IPS DF 6.9 (cell line): ENCODE data around the gene FOXM1.
"Not testable (repeated sequence)": the region's sequence is repeated elsewhere in the genome, so short reads cannot be mapped to it uniquely, and the experiment has no call there.

ENCODE experiments used
- DNase-seq: peaks from one replicate; pipeline ENCODE4 v3.0.0-alpha.2; 2013; ENCODE audit warnings: low read depth, low spot score
- H3K27ac ChIP-seq: one replicate; pipeline ENCODE4 v1.5.1; 2013; ENCODE audit warnings: low read length, control low read depth
- H3K27me3 ChIP-seq: 2 replicates; pipeline ENCODE4 v1.6.1; 2013; ENCODE audit warnings: mild to moderate bottlenecking, low read length; ENCODE audit not compliant: control insufficient read depth, insufficient read depth
- H3K36me3 ChIP-seq: 2 replicates; pipeline ENCODE4 v1.6.1; 2013; ENCODE audit warnings: low read length; ENCODE audit not compliant: control insufficient read depth, insufficient read depth
- H3K4me1 ChIP-seq: 2 replicates; pipeline ENCODE4 v1.6.1; 2013; ENCODE audit warnings: low read length; ENCODE audit not compliant: control insufficient read depth, insufficient read depth
- H3K4me3 ChIP-seq: 2 replicates; pipeline ENCODE4 v1.5.1; 2013; ENCODE audit warnings: mild to moderate bottlenecking, low read length
- H3K9me3 ChIP-seq: 2 replicates; pipeline ENCODE4 v1.6.1; 2013; ENCODE audit warnings: low read length, inconsistent platforms; ENCODE audit not compliant: control insufficient read depth, insufficient read depth
- WGBS: extraction: QIAGEN DNeasy Blood & Tissue Kit; methylation state at CpG from one replicate; pipeline ENCODE4 v1.1.7; 2013; ENCODE audit warnings: mixed read lengths, missing lambda C conversion rate; ENCODE audit not compliant: insufficient read length, insufficient coverage; 5-methylcytosine and 5-hydroxymethylcytosine counted together

FOXM1 gene

GRCh38 chr12:2884810-2885209 is 7.8 kb upstream of the FOXM1 start:
- no CpG with 5 or more reads among the region's 2 CpGs for WGBS
- Histone ChIP-seq H3K27ac (no peak overlapping the region), H3K4me3 (no peak overlapping the region), H3K27me3 (no peaks in the 10 kb centered on the region), H3K4me1 (no peaks in the 10 kb centered on the region), H3K9me3 (no peaks in the 10 kb centered on the region), H3K36me3 (peaks cover 2% of the 10 kb centered on the region; the same call in 1 of the 2 replicates)
- no peak for DNase-seq

GRCh38 chr12:2879853-2880252 is 2.9 kb upstream of the FOXM1 start:
- Histone ChIP-seq H3K4me3 (no peak overlapping the region), H3K36me3 (no peaks in the 10 kb centered on the region), H3K27me3 (no peaks in the 10 kb centered on the region), H3K9me3 (no peaks in the 10 kb centered on the region), H3K4me1 (no peaks in the 10 kb centered on the region), H3K27ac (no peak overlapping the region)
- no CpG with 5 or more reads among the region's 3 CpGs for WGBS
- no peak for DNase-seq

DNA sequence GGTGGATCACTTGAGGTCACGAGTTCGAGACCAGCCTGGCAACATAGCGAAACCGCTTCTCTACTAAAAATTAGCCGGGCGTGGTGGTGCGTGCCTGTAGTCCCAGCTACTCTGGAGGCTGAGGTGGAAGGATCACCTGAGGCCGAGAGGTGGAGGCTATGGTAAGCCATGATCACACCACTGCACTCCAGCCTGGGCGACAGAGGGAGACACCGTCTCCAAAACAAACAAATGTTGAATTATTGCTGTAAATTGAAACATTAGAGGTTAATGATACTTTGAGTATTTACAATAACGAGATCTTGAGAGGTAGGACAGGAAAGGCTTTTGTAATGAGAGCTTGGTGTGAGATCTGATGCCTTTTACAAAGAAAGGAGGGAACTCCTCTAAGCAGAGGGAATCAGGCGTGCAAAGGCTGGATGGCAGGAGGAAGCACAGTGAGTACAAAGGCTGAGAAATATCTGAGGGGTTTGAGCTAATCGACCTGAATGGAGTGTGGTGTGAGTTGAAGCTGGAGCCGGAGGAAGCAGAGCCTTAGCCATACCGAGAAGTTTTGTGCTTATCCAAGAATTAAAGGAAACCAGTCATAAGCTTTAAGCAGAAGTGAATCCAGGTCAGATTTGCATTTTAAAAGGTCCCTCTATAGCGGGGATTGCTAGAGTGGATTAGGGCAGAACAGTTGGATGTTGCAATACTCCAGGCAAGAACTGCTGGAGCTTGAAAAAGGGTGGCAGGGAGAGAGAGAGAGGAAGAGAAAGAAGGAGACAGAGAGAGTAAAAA is 1.2 kb upstream of the FOXM1 start:
- no peak for DNase-seq
- WGBS: no CpG with 5 or more reads among the region's 16 CpGs
- Histone ChIP-seq H3K9me3 (no peaks in the 10 kb centered on the region), H3K27ac (no peak overlapping the region), H3K36me3 (peaks cover 8% of the 10 kb centered on the region), H3K4me3 (peak overlapping the region; percentile 95), H3K4me1 (no peaks in the 10 kb centered on the region), H3K27me3 (no peaks in the 10 kb centered on the region)

GRCh38 chr12:2876431-2877046 is 435 bp downstream of the FOXM1 start:
- no CpG with 5 or more reads among the region's 38 CpGs for WGBS
- H3K9me3 ChIP-seq: no peaks in the 10 kb centered on the region
- no peak for DNase-seq
- H3K4me1 ChIP-seq: no peaks in the 10 kb centered on the region
- H3K27me3 ChIP-seq: no peaks in the 10 kb centered on the region
- H3K27ac ChIP-seq: no peak overlapping the region
- peaks cover 13% of the 10 kb centered on the region for H3K36me3 ChIP-seq
- peak overlapping the region; percentile 95; the same call in 1 of the 2 replicates for H3K4me3 ChIP-seq

GRCh38 chr12:2868986-2869632 is 7.9 kb downstream of the FOXM1 start:
- no CpG with 5 or more reads among the region's 9 CpGs for WGBS
- peaks cover 42% of the 10 kb centered on the region for H3K36me3 ChIP-seq
- DNase-seq: not testable (repeated sequence)

DNA sequence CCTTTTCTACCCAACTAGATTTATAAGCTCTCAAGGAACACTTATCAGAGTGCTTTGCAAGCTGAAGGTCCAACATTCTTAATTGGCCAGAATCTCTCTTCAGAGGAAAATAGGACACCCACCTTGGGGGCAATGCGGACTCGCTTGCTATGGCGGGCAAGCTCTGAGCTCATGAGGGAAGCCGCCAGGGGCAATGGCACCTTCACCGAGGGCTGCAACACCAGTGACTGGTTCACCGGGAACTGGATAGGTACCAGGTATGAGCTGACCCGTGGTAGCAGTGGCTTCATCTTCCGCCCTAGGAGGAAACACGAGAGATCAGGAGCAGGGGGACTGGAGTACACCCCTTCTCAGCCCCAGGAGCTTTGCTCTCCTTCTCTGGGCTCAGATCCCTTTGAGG is 12.8 kb downstream of the FOXM1 start:
- no peak for DNase-seq
- no peak overlapping the region for H3K27ac ChIP-seq
- H3K27me3 ChIP-seq: no peaks in the 10 kb centered on the region
- H3K9me3 ChIP-seq: no peaks in the 10 kb centered on the region
- no peak overlapping the region for H3K4me3 ChIP-seq
- WGBS: no CpG with 5 or more reads among the region's 9 CpGs
- peaks cover 40% of the 10 kb centered on the region for H3K36me3 ChIP-seq
- H3K4me1 ChIP-seq: no peaks in the 10 kb centered on the region

More at GRCh38 chr12:2868986-2869632, 7.9 kb downstream of the FOXM1 start:
- not testable (repeated sequence) for H3K4me1 ChIP-seq, H3K4me3 ChIP-seq, H3K27me3 ChIP-seq, H3K9me3 ChIP-seq, H3K27ac ChIP-seq

DNA sequence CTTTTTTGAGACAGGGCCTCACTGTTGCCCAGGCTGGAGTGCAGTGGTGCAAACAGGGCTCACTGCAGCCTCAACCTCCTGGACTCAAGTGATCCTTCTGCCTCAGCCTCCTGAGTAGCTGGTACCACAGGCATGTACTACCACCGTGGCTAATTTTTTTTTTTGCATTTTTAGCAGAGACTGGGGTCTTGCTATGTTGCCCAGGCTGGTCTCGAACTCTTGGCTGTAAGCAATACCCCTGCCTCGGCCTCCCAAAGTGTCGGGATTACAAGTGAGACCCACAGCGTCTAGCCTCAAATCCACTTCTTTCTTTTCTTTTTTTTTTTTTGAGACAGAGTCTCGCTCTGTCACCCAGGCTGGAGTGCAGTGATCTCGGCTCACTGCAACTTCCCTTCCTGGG is 13.6 kb downstream of the FOXM1 start:
- H3K9me3 ChIP-seq, H3K4me1 ChIP-seq, H3K27me3 ChIP-seq, H3K4me3 ChIP-seq, H3K27ac ChIP-seq, DNase-seq: not testable (repeated sequence)
- no CpG with 5 or more reads among the region's 7 CpGs for WGBS
- H3K36me3 ChIP-seq: peaks cover 41% of the 10 kb centered on the region

DNA sequence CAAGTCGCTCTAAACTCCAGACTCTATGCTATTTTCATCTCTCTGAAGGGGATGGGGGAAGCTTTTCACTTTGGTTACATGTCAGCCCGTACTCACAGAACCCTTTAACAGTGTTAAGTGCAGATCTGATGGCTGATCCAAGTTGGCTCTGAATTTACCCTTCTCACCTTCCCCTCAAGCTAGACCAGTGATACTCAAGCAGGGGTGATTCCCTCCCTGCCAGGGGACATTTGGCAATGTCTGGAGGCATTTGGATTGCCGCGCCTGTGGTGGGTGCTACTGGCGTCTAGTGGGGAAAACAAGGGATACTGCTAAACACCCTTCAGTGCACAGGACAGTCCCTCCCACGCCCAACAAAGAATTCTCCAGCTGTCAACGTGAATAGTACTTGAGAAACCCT is 14.1 kb downstream of the FOXM1 start:
- Histone ChIP-seq H3K27ac (no peak overlapping the region), H3K36me3 (peaks cover 38% of the 10 kb centered on the region), H3K27me3 (no peaks in the 10 kb centered on the region), H3K9me3 (no peaks in the 10 kb centered on the region), H3K4me1 (no peaks in the 10 kb centered on the region), H3K4me3 (no peak overlapping the region)
- no peak for DNase-seq
- no CpG with 5 or more reads among the region's 7 CpGs for WGBS

DNA sequence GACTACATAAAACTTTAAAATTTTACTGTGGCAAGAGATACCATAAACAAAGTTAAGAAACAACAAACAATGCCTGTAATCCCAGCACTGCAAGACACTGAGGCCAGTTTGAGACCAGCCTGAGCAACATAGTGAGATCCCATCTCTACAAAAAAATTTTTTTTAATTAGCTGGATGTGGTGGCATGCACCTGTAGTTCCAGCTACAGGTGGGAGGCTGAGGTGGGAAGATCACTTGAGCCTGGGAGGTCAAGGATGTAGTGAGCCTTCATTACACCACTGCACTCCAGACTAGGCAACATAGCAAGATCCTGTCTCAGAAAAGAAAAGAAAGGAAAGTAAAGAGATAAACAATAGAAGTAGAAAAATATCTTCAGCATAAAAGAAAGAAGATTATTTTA is 16.8 kb downstream of the FOXM1 start:
- no peaks in the 10 kb centered on the region for H3K27me3 ChIP-seq
- no peaks in the 10 kb centered on the region for H3K9me3 ChIP-seq
- H3K4me3 ChIP-seq: no peak overlapping the region
- H3K4me1 ChIP-seq: no peaks in the 10 kb centered on the region
- DNase-seq: no peak
- H3K36me3 ChIP-seq: peaks cover 27% of the 10 kb centered on the region
- H3K27ac ChIP-seq: no peak overlapping the region

- Histone ChIP-seq H3K4me1 (no peaks in the 10 kb centered on the region), H3K9me3 (no peaks in the 10 kb centered on the region), H3K27me3 (no peaks in the 10 kb centered on the region), H3K36me3 (peaks cover 15% of the 10 kb centered on the region; the same call in 1 of the 2 replicates), H3K27ac (no peak overlapping the region), H3K4me3 (no peak overlapping the region)
- DNase-seq: no peak
- no CpG with 5 or more reads among the region's 12 CpGs for WGBS
Observed at GRCh38 chr12:2858944-2859421, 18.0 kb downstream of the FOXM1 start.
